Measurements from ENCODE around the gene TNRC18.

The TNRC18 gene

DNA sequence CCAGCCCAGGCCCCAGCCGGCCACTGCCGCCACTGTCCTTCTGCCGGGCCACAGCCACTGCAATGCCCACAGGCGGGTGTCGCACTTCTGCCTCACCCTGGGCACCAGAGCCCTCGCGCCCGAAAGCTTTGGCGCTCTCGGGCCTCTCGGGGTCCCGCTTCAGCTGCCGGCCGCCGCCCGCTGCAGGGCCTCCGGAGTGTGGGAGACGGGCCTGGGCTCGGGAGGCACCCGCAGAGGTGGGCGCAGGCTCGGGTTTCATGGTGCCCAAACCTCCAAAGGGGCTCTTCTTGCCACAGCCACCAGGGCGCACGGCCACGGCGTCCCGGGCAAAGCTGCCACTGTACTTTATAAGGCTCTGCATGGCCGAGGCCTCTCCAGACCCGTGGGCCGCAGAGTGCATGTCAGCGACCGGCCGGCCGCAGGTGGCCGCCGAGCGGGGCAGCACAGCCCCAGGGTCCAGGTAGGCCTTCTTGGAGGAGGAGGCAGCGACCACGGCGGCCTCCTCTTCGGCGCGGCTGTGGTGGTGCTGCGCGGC, 35.9 kb downstream of the TNRC18 start:
- Histone ChIP-seq H3K4ac (ENCODE audit: low read depth, low read length) (no peak overlapping the region), H3K27ac (ENCODE audit: low read depth, low read length) (no peak overlapping the region), H4K12ac (ENCODE audit: low read depth, low read length) (no peak overlapping the region), H3K4me3 (ENCODE audit: low read depth, low read length) (no peak overlapping the region), H2BK120ac (ENCODE audit: insufficient read depth, low read length, poor library complexity) (no peak overlapping the region), H4K8ac (ENCODE audit: low read depth, low read length) (no peak overlapping the region), H2BK12ac (ENCODE audit: low read length) (no peak overlapping the region), H3K27me3 (ENCODE audit: insufficient read depth, low read length) (no peaks in the 10 kb centered on the region), H3K79me1 (ENCODE audit: low read length) (no peaks in the 10 kb centered on the region), H3K36me3 (ENCODE audit: control insufficient read depth in 1 of 2, insufficient read depth in 2 of 2, low read length in 2 of 2) (peaks cover 56 to 59% of the 10 kb centered on the region in 2 experiments), H3K14ac (ENCODE audit: low read length) (no peak overlapping the region), H3K4me2 (ENCODE audit: low read length) (no peak overlapping the region), H3K23ac (ENCODE audit: low read length) (no peak overlapping the region), H3K18ac (ENCODE audit: low read length) (no peak overlapping the region), H2BK5ac (ENCODE audit: low read depth, low read length, poor library complexity) (no peak overlapping the region), H3K79me2 (ENCODE audit: control insufficient read depth, insufficient read depth, low read length, poor library complexity) (peaks cover 4% of the 10 kb centered on the region), H4K91ac (ENCODE audit: low read depth, low read length) (no peak overlapping the region), H3K4me1 (ENCODE audit: control insufficient read depth in 1 of 2, insufficient read depth in 2 of 2, low read length in 2 of 2) (no peaks in the 10 kb centered on the region), H3K9me3 (ENCODE audit: insufficient read depth, low read depth, low read length) (no peaks in the 10 kb centered on the region), H2AFZ (ENCODE audit: insufficient read depth, low read length, poor library complexity) (no peak overlapping the region), H3K9ac (ENCODE audit: low read length) (no peak overlapping the region), H2AK5ac (ENCODE audit: low read length) (no peak overlapping the region)
- no CpG with 5 or more reads among the region's 45 CpGs for WGBS (ENCODE audit: extremely low coverage, insufficient coverage, insufficient read length)
- DNase-seq = no peak

DNA sequence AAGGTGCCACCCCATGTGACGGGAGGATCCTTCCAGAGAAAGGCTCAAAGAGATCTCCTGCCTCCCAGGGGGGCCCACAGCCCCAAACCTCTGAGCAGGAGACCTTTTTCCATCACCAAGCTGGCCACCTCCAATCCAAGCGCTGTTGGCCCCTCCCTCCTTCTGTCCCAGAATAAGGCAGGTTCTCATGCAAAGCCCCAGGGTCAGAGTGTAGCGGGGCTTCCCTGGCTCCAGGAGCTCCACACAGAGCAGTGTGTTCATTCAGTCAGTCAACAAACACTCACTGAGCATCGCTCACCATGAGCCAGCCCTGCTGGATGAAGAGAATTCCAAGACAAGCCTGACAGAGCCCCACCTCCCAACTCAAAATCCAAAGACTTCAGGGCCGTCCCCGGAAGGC, 39.0 kb downstream of the TNRC18 start:
- H3K4me1 ChIP-seq (ENCODE audit: control insufficient read depth in 1 of 2, insufficient read depth in 2 of 2, low read length in 2 of 2) = no peaks in the 10 kb centered on the region
- no peak overlapping the region for H4K12ac ChIP-seq (ENCODE audit: low read depth, low read length)
- H3K18ac ChIP-seq (ENCODE audit: low read length) = peak overlapping the region; percentile 39
- WGBS (ENCODE audit: extremely low coverage, insufficient coverage, insufficient read length) = no CpG with 5 or more reads among the region's 6 CpGs
- no peak overlapping the region for H4K91ac ChIP-seq (ENCODE audit: low read depth, low read length)
- no peak overlapping the region for H3K23ac ChIP-seq (ENCODE audit: low read length)
- H3K9me3 ChIP-seq (ENCODE audit: insufficient read depth, low read depth, low read length) = no peaks in the 10 kb centered on the region
- no peak overlapping the region for H2BK12ac ChIP-seq (ENCODE audit: low read length)
- no peak overlapping the region for H2BK120ac ChIP-seq (ENCODE audit: insufficient read depth, low read length, poor library complexity)
- peaks cover 8% of the 10 kb centered on the region for H3K79me2 ChIP-seq (ENCODE audit: control insufficient read depth, insufficient read depth, low read length, poor library complexity)
- H3K4me3 ChIP-seq (ENCODE audit: low read depth, low read length) = no peak overlapping the region
- no peak overlapping the region for H3K9ac ChIP-seq (ENCODE audit: low read length)
- H3K79me1 ChIP-seq (ENCODE audit: low read length) = no peaks in the 10 kb centered on the region
- no peak overlapping the region for H4K8ac ChIP-seq (ENCODE audit: low read depth, low read length)
- H3K27me3 ChIP-seq (ENCODE audit: insufficient read depth, low read length) = no peaks in the 10 kb centered on the region
- no peak overlapping the region for H3K4me2 ChIP-seq (ENCODE audit: low read length)
- no peak overlapping the region for H2AFZ ChIP-seq (ENCODE audit: insufficient read depth, low read length, poor library complexity)
- H2BK5ac ChIP-seq (ENCODE audit: low read depth, low read length, poor library complexity) = no peak overlapping the region
- H2AK5ac ChIP-seq (ENCODE audit: low read length) = no peak overlapping the region
- H3K14ac ChIP-seq (ENCODE audit: low read length) = no peak overlapping the region
- peak overlapping the region; percentile 69 for H3K4ac ChIP-seq (ENCODE audit: low read depth, low read length)
- H3K27ac ChIP-seq (ENCODE audit: low read depth, low read length) = no peak overlapping the region
- H3K36me3 ChIP-seq (ENCODE audit: control insufficient read depth in 1 of 2, insufficient read depth in 2 of 2, low read length in 2 of 2) = peaks cover 37 to 42% of the 10 kb centered on the region in 2 experiments
- DNase-seq = no peak

DNA sequence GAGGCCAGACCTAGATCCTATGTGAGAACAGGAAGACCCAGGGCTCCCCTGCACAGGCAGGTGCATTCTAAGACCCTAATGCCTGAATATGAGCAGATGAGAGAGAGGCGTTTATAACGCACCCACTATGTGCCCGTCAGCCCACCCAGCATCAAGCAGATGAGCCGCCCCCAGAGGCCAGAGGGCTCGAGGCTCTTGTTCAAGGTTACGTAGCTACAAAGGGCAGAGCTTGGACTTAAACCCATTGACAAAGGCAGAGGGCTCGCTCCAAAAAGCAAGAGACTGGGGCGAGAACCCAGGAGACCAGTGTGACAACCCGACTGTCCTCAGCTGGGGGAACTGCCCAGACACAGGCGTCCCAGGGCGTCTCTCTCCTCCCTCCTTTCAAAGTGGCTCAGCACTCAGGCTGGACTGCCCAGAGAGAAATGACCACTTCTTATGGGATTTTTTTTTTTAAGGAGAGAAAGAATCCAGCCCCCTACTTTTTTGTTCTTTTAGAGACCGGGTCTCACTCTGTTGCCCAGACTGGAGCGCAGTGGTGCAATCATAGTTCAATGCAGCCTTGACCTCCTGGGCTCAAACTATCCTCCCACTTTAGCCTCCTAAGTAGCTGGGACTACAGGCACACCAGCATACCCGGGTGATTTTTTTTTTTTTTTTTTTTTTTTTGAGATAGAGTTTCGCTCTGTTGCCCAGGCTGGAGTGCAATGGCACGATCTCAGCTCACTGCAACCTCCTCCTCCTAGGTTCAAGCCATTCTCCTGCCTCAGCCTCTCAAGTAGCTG, 40.1 kb downstream of the TNRC18 start:
- no peak overlapping the region for H3K23ac ChIP-seq (ENCODE audit: low read length)
- H3K18ac ChIP-seq (ENCODE audit: low read length) = no peak overlapping the region
- no peak overlapping the region for H3K27ac ChIP-seq (ENCODE audit: low read depth, low read length)
- no peaks in the 10 kb centered on the region for H3K9me3 ChIP-seq (ENCODE audit: insufficient read depth, low read depth, low read length)
- no peak overlapping the region for H4K91ac ChIP-seq (ENCODE audit: low read depth, low read length)
- H3K4me2 ChIP-seq (ENCODE audit: low read length) = no peak overlapping the region
- H3K4ac ChIP-seq (ENCODE audit: low read depth, low read length) = peak overlapping the region; percentile 13
- H2BK5ac ChIP-seq (ENCODE audit: low read depth, low read length, poor library complexity) = no peak overlapping the region
- no peak overlapping the region for H2BK12ac ChIP-seq (ENCODE audit: low read length)
- no CpG with 5 or more reads among the region's 16 CpGs for WGBS (ENCODE audit: extremely low coverage, insufficient coverage, insufficient read length)
- H2BK120ac ChIP-seq (ENCODE audit: insufficient read depth, low read length, poor library complexity) = no peak overlapping the region
- no peaks in the 10 kb centered on the region for H3K4me1 ChIP-seq (ENCODE audit: control insufficient read depth in 1 of 2, insufficient read depth in 2 of 2, low read length in 2 of 2)
- no peak overlapping the region for H3K9ac ChIP-seq (ENCODE audit: low read length)
- H2AK5ac ChIP-seq (ENCODE audit: low read length) = no peak overlapping the region
- peaks cover 8% of the 10 kb centered on the region for H3K79me2 ChIP-seq (ENCODE audit: control insufficient read depth, insufficient read depth, low read length, poor library complexity)
- no peak overlapping the region for H3K14ac ChIP-seq (ENCODE audit: low read length)
- H3K27me3 ChIP-seq (ENCODE audit: insufficient read depth, low read length) = no peaks in the 10 kb centered on the region
- H3K36me3 ChIP-seq (ENCODE audit: control insufficient read depth in 1 of 2, insufficient read depth in 2 of 2, low read length in 2 of 2) = peaks cover 28 to 34% of the 10 kb centered on the region in 2 experiments
- no peaks in the 10 kb centered on the region for H3K79me1 ChIP-seq (ENCODE audit: low read length)
- H4K12ac ChIP-seq (ENCODE audit: low read depth, low read length) = no peak overlapping the region
- no peak for DNase-seq
- H2AFZ ChIP-seq (ENCODE audit: insufficient read depth, low read length, poor library complexity) = no peak overlapping the region
- no peak overlapping the region for H3K4me3 ChIP-seq (ENCODE audit: low read depth, low read length)
- no peak overlapping the region for H4K8ac ChIP-seq (ENCODE audit: low read depth, low read length)

DNA sequence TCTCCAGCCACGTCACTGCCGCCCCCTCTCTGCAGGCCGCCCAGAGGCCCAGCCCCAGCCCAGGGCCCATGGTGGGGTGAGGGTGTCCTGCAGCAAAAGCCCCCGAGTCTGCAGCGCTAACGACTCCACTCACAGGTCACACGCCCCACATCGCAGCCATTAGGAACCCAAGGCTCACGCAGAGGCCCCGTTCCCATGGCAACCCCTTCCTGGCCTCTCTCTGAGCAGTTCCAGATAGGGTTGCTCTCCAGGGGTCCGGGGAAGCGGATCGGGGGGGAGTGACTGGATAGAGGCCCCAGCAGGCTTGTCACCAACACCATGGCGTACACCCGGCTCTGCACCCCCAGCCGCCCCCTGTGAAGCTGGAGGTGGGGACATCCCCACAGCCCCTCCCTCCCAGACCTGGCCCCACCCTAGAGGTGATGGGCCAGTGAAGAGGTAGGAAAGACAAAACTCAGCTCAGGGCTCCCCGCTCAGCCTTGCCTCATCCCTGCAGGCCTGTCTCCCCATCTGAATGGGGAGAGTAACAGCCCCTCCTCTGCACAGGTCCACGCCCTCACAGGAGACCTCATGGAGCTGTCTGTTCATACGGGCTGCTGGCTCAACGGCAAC, 41.2 kb downstream of the TNRC18 start:
- no peak overlapping the region for H3K18ac ChIP-seq (ENCODE audit: low read length)
- H2BK5ac ChIP-seq (ENCODE audit: low read depth, low read length, poor library complexity) = no peak overlapping the region
- no peak overlapping the region for H3K9ac ChIP-seq (ENCODE audit: low read length)
- H3K4ac ChIP-seq (ENCODE audit: low read depth, low read length) = peak overlapping the region; percentile 50
- no peaks in the 10 kb centered on the region for H3K79me1 ChIP-seq (ENCODE audit: low read length)
- H2BK120ac ChIP-seq (ENCODE audit: insufficient read depth, low read length, poor library complexity) = no peak overlapping the region
- H3K4me3 ChIP-seq (ENCODE audit: low read depth, low read length) = no peak overlapping the region
- H4K8ac ChIP-seq (ENCODE audit: low read depth, low read length) = no peak overlapping the region
- H2BK12ac ChIP-seq (ENCODE audit: low read length) = no peak overlapping the region
- H4K12ac ChIP-seq (ENCODE audit: low read depth, low read length) = no peak overlapping the region
- no peak overlapping the region for H3K14ac ChIP-seq (ENCODE audit: low read length)
- H3K27ac ChIP-seq (ENCODE audit: low read depth, low read length) = no peak overlapping the region
- DNase-seq = no peak
- no peaks in the 10 kb centered on the region for H3K27me3 ChIP-seq (ENCODE audit: insufficient read depth, low read length)
- H4K91ac ChIP-seq (ENCODE audit: low read depth, low read length) = no peak overlapping the region
- H3K4me2 ChIP-seq (ENCODE audit: low read length) = no peak overlapping the region
- peaks cover 8% of the 10 kb centered on the region for H3K79me2 ChIP-seq (ENCODE audit: control insufficient read depth, insufficient read depth, low read length, poor library complexity)
- no peaks in the 10 kb centered on the region for H3K9me3 ChIP-seq (ENCODE audit: insufficient read depth, low read depth, low read length)
- H2AK5ac ChIP-seq (ENCODE audit: low read length) = no peak overlapping the region
- H2AFZ ChIP-seq (ENCODE audit: insufficient read depth, low read length, poor library complexity) = no peak overlapping the region
- no CpG with 5 or more reads among the region's 20 CpGs for WGBS (ENCODE audit: extremely low coverage, insufficient coverage, insufficient read length)
- H3K23ac ChIP-seq (ENCODE audit: low read length) = no peak overlapping the region
- peaks cover 22 to 30% of the 10 kb centered on the region in 2 experiments for H3K36me3 ChIP-seq (ENCODE audit: control insufficient read depth in 1 of 2, insufficient read depth in 2 of 2, low read length in 2 of 2)
- H3K4me1 ChIP-seq (ENCODE audit: control insufficient read depth in 1 of 2, insufficient read depth in 2 of 2, low read length in 2 of 2) = no peaks in the 10 kb centered on the region
